A673 (cell line): ENCODE results near the gene CYYR1.
"Not testable (repeated sequence)": the region's sequence is repeated elsewhere in the genome, so short reads cannot be mapped to it uniquely, and the experiment has no call there.

Experiments
- EZH2 ChIP-seq: fragments of 200-600 bp; sonication (generic); IDR thresholded peaks from 2 replicates; pipeline ENCODE4 v1.6.1; 2017; ENCODE audit warnings: borderline replicate concordance, low read depth, mild to moderate bottlenecking, mixed read lengths, antibody characterized with exemption, low read length; ENCODE audit not compliant: poor library complexity, severe bottlenecking
- TF ChIP-seq, protein P1 (sequence below): fragments of 300-800, 200-600 bp; sonication (generic); conservative IDR thresholded peaks from 2 replicates; pipeline ENCODE4 v1.5.1; 2017; ENCODE audit warnings: low read depth, mild to moderate bottlenecking, antibody characterized with exemption, low read length, moderate library complexity, mixed read lengths

DNA sequence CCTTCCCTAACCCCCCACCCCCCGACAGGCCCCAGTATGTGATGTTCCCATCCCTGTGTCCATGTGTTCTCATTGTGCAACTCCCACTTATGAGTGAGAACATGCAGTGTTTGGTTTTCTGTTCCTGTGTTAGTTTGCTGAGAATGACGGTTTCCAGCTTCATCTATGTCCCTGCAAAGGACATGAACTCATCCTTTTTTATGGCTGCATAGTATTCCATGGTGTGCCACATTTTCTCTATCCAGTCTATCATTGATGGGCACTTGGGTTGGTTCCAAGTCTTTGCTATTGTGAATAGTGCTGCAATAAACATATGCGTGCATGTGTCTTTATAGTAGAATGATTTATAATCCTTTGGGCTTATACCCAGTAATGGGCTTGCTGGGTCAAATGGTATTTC, 114.2 kb downstream of the CYYR1 start:
- TF ChIP-seq, protein P1, sequence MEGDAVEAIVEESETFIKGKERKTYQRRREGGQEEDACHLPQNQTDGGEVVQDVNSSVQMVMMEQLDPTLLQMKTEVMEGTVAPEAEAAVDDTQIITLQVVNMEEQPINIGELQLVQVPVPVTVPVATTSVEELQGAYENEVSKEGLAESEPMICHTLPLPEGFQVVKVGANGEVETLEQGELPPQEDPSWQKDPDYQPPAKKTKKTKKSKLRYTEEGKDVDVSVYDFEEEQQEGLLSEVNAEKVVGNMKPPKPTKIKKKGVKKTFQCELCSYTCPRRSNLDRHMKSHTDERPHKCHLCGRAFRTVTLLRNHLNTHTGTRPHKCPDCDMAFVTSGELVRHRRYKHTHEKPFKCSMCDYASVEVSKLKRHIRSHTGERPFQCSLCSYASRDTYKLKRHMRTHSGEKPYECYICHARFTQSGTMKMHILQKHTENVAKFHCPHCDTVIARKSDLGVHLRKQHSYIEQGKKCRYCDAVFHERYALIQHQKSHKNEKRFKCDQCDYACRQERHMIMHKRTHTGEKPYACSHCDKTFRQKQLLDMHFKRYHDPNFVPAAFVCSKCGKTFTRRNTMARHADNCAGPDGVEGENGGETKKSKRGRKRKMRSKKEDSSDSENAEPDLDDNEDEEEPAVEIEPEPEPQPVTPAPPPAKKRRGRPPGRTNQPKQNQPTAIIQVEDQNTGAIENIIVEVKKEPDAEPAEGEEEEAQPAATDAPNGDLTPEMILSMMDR: not testable (repeated sequence)
- not testable (repeated sequence) for TF ChIP-seq EZH2
